ENCODE data around the gene BTK.
"Not testable (repeated sequence)": the region's sequence is repeated elsewhere in the genome, so short reads cannot be mapped to it uniquely, and the experiment has no call there.

The BTK gene

GRCh38 chrX:101337776-101338271 lies 48.2 kb downstream of the BTK start:
- DNase-seq (ENCODE audit: low read depth, low spot score), result no peak

GRCh38 chrX:101334310-101334709 lies 51.7 kb downstream of the BTK start:
- not testable (repeated sequence) for DNase-seq (ENCODE audit: low read depth, low spot score)

GRCh38 chrX:101326600-101326999 lies 59.4 kb downstream of the BTK start:
- not testable (repeated sequence) for DNase-seq (ENCODE audit: low read depth, low spot score)

GRCh38 chrX:101303790-101304189 lies 82.2 kb downstream of the BTK start:
- no peak for DNase-seq (ENCODE audit: low read depth, low spot score)
